SK-N-MC (cell line): ENCODE results near the gene AKAP13.

Experiments used
- EZH2 ChIP-seq: fragments of 200-600 bp; sonication (generic); IDR thresholded peaks from one replicate; pipeline ENCODE4 v1.6.1; 2017; ENCODE audit warnings: antibody characterized with exemption
- FOXP2 ChIP-seq: optimal IDR thresholded peaks from 2 replicates; pipeline ENCODE3; 2011; ENCODE audit warnings: mild to moderate bottlenecking, moderate library complexity; ENCODE audit not compliant: insufficient read depth; ENCODE audit errors: extremely low read length, control extremely low read depth
- POLR2AphosphoS5 ChIP-seq: IDR thresholded peaks from 2 replicates; pipeline ENCODE4 v1.6.1; 2012; ENCODE audit warnings: mild to moderate bottlenecking, low read depth, low read length, borderline replicate concordance

- TF ChIP-seq EZH2 (no peak), POLR2AphosphoS5 (no peak), FOXP2 (no peak)
Observed at GRCh38 chr15:85570336-85570735, 189.9 kb downstream of the AKAP13 start.
